GM21360 (cell line): ENCODE measurements around the gene CEP43.

Source experiments
- ATAC-seq: cut with Tn5 transposase; IDR thresholded peaks from one replicate; pipeline ENCODE4 v1.9.1; 2021; ENCODE audit warnings: mild to moderate bottlenecking, moderate library complexity; ENCODE audit not compliant: unreplicated experiment

The CEP43 gene, protein sequence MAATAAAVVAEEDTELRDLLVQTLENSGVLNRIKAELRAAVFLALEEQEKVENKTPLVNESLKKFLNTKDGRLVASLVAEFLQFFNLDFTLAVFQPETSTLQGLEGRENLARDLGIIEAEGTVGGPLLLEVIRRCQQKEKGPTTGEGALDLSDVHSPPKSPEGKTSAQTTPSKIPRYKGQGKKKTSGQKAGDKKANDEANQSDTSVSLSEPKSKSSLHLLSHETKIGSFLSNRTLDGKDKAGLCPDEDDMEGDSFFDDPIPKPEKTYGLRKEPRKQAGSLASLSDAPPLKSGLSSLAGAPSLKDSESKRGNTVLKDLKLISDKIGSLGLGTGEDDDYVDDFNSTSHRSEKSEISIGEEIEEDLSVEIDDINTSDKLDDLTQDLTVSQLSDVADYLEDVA

GRCh38 chr6:166999145-166999883 lies at the start of gene CEP43:
TSS of gene CEP43 (plus strand) at chr6:166999397. CDS start at chr6:166999413, 16 bp downstream.
- ATAC-seq = peak; percentile 90

DNA sequence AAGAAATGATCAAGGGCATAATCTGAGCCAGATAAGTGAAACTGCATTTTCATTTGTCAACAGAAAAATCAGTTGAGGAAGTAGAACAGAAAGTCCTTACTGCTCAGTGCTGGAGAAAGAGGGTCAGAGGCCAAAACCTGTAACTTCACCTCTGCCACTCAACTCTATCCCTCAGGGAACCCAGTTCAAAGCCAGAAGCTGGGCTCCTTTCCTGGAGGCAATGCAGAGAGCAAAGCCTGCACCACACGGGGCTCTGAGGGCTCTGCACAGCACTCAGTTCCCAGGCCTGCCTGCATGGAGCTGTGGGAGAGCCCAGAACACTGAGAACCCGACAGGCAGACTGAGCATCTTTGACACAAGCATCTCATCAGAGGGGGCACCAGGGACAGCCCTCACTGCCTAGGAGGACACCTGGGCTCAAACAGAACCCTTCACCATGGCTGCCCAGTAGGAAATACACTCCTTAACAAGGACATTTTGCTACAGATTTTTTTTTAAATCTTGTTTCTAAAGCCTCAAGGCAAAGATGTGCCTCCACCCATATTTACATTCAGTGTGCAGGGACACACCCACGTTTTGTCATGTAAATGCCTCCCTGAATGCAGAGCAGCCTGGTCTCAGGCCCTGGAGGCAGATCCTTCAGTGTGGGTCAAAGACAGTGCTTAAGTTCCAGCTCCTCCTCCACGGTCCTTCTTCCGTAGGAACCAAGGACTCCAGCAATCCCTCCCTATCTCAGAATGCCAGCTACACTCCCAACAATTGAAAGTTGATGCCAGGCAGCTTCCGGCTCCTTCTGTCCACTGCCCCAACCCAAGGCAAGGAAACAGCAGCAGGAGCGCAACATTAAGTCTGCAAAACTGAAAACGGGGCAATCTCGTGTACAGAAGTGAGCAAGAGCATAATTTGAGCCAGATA lies 49.4 kb upstream of the CEP43 start:
- peak; percentile 23 for ATAC-seq

DNA sequence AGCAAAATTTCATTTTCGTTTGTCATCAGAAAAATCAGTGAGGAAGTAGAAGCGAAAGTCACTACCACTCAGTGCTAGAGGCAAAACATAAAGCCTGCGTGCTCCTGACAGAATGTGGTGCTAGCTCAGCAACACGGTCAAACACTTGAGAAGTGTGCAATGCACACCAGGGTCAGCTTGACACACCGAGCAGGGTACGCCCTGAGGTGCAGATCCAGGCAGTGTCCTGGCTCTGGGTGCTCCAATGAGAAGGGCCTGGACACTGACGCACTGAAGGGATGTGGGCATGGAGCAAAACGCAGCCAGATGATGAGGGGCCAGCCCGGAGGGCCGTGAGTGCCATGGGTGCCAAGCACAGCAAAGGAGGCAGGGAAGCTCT lies 48.8 kb upstream of the CEP43 start:
- ATAC-seq = peak; percentile 26

- ATAC-seq = peak; percentile 91
Measured at GRCh38 chr6:166950892-166951669, 48.1 kb upstream of the CEP43 start.

GRCh38 chr6:166951670-166952060 lies 47.5 kb upstream of the CEP43 start:
- no peak for ATAC-seq

- ATAC-seq = no peak
Measured at GRCh38 chr6:166952121-166952520, 47.1 kb upstream of the CEP43 start.

- no peak for ATAC-seq
Measured at GRCh38 chr6:166952567-166953486, 46.4 kb upstream of the CEP43 start.

- ATAC-seq = no peak
Measured at GRCh38 chr6:166954118-166954713, 45.0 kb upstream of the CEP43 start.

- no peak for ATAC-seq
Measured at GRCh38 chr6:166955121-166955864, 43.9 kb upstream of the CEP43 start.

DNA sequence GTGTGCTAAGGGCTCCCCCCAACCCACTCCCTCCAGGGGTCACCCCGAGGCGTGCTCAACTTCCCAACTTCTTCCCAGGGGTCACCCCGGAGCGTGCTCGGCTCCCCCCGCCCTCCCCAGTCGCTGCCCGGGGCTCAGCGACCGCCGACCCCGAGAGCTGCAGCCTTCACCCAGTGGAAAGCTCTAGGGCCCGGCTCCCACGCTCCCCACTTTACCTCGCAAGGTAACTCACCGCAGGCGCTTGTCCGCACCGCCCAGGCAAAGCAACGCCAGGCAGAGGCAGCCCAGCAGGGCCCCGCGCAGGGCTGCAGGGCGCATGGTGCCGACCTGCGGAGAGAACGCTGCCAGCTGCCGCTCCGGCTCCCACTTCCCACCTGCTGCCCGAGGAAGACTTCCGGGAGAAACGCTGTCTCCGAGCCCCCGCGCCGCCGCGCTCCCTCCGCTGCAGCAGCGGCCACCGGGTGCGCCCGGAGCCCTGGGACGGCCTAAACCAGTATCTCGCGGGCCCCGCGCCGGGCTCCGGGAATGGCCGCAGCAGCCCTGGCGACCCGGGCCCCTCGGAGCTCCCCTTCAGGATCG lies 43.2 kb upstream of the CEP43 start:
- peak; percentile 7 for ATAC-seq

- ATAC-seq = peak; percentile 59
Measured at GRCh38 chr6:166956444-166957086, 42.6 kb upstream of the CEP43 start, which contains the start of gene RNASET2. TSS of gene RNASET2 (minus strand) at chr6:166956550. CDS start at chr6:166956182, 368 bp downstream.

GRCh38 chr6:166957087-166957804 lies 42.0 kb upstream of the CEP43 start:
- peak; percentile 43 for ATAC-seq

GRCh38 chr6:166957805-166958076 lies 41.5 kb upstream of the CEP43 start:
- ATAC-seq = no peak

DNA sequence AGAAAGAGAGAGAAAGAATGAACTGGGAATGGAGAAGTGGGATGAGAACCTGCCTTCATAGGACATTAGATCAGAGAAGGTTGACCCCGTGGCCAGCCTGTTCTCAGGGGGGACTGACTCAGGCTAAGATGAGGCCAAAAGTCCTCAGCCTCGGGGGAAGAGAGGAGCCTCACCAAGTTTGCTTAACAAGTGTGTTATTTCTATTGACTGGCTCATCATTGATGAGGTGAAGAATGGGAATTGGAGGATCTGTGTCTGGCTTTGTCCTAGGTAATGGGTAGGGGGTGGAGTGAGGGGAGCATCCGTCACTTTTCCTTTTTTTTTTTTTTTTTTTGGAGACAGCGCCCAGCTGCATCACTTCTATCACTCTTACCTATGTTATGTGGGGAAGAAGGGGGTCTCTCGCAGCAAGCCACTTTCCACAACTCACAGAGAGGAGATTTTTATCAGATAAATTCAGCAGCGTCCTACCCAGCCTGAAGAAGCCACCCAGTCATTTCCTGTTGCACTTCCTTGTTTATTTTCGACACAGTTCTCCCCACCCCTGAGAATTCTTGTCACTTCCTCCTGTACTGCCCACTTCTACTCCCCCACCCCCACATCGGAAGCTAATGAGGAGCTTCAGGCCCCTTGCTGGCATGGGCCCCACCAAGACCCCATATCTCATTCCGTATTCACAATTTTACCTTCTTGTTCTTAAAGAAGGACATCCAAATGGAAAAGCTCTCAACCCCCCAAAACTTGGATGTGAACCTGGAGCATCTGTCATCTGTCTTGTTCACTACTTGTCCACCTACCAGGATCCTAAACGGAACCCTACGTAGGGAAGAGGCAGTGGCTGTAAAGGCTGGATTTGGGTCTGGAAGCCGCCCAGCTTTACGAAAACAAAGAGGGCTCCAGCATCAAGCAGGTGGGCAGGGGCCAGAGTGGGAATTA lies 40.0 kb upstream of the CEP43 start:
- no peak for ATAC-seq

- no peak for ATAC-seq
Measured at GRCh38 chr6:166959911-166960608, 39.1 kb upstream of the CEP43 start.
